HG03097 (cell line): ENCODE data around the gene MEF2D.

ENCODE experiments used
- ATAC-seq: cut with Tn5 transposase; IDR thresholded peaks from one replicate; pipeline ENCODE4 v1.9.1; 2021; ENCODE audit not compliant: unreplicated experiment, low FRiP score

MEF2D gene

GRCh38 chr1:156500543-156500792 is at the start of gene MEF2D:
Gene MEF2D, minus strand, starts transcription at chr1:156500775. Its CDS starts 17,483 bp downstream, at chr1:156483292.
- no peak for ATAC-seq

- ATAC-seq = no peak
These were observed 49.8 kb upstream of the MEF2D start for GRCh38 chr1:156550346-156550745.

- no peak for ATAC-seq
These were observed 49.3 kb upstream of the MEF2D start for GRCh38 chr1:156549831-156550230.

GRCh38 chr1:156549390-156549789 is 48.8 kb upstream of the MEF2D start:
- ATAC-seq = no peak

- no peak for ATAC-seq
These were observed 47.4 kb upstream of the MEF2D start for GRCh38 chr1:156547982-156548381.

GRCh38 chr1:156547434-156547833 is 46.9 kb upstream of the MEF2D start:
- ATAC-seq = no peak

- no peak for ATAC-seq
These were observed 45.7 kb upstream of the MEF2D start for GRCh38 chr1:156546267-156546666.

GRCh38 chr1:156544592-156545102 is 44.1 kb upstream of the MEF2D start:
- no peak for ATAC-seq

GRCh38 chr1:156543066-156543465 is 42.5 kb upstream of the MEF2D start:
- ATAC-seq = no peak

- ATAC-seq = no peak
These were observed 40.4 kb upstream of the MEF2D start for GRCh38 chr1:156540955-156541354.

- ATAC-seq = no peak
These were observed 39.3 kb upstream of the MEF2D start for GRCh38 chr1:156539818-156540355.

GRCh38 chr1:156538711-156539440 is 38.3 kb upstream of the MEF2D start:
- ATAC-seq = no peak

GRCh38 chr1:156537027-156537426 is 36.5 kb upstream of the MEF2D start:
- ATAC-seq = no peak

- ATAC-seq = no peak
These were observed 34.0 kb upstream of the MEF2D start for GRCh38 chr1:156534424-156535060.

GRCh38 chr1:156533568-156534220 is 33.1 kb upstream of the MEF2D start:
- ATAC-seq = no peak

GRCh38 chr1:156532374-156532773 is 31.8 kb upstream of the MEF2D start:
- no peak for ATAC-seq

GRCh38 chr1:156530006-156530405 is 29.4 kb upstream of the MEF2D start:
- no peak for ATAC-seq

GRCh38 chr1:156528875-156529425 is 28.4 kb upstream of the MEF2D start:
- no peak for ATAC-seq

- no peak for ATAC-seq
These were observed 27.7 kb upstream of the MEF2D start for GRCh38 chr1:156528231-156528630.

GRCh38 chr1:156527584-156527983 is 27.0 kb upstream of the MEF2D start:
- no peak for ATAC-seq

GRCh38 chr1:156525856-156526489 is 25.4 kb upstream of the MEF2D start:
- ATAC-seq = no peak
